Parathyroid adenoma (tissue), 2 donors: Measurements from ENCODE around the gene GREB1L.

Experiments
- H2AFZ ChIP-seq: fragments of 300-600 bp; sonication (generic); one replicate; pipeline ENCODE4 v1.7.0; 2017; ENCODE audit warnings: antibody characterized with exemption, mild to moderate bottlenecking
- H3K27ac ChIP-seq: fragments of 300-600 bp; sonication (generic); one replicate; pipeline ENCODE4 v1.7.0; 2017
- H3K27me3 ChIP-seq: fragments of 300-600 bp; sonication (generic); one replicate; pipeline ENCODE4 v1.7.0; 2017; ENCODE audit warnings: low read length; ENCODE audit not compliant: control insufficient read depth, insufficient read depth
- H3K36me3 ChIP-seq: fragments of 300-600 bp; sonication (generic); one replicate; pipeline ENCODE4 v1.7.0; 2017; ENCODE audit warnings: low read length; ENCODE audit not compliant: control insufficient read depth, insufficient read depth
- H3K4me1 ChIP-seq: fragments of 300-600 bp; sonication (generic); one replicate; pipeline ENCODE4 v1.7.0; 2017; ENCODE audit warnings: control low read depth
- H3K4me2 ChIP-seq: fragments of 300-600 bp; sonication (generic); one replicate; pipeline ENCODE4 v1.7.0; 2017; ENCODE audit warnings: low read length
- H3K4me3 ChIP-seq: fragments of 300-600 bp; sonication (generic); one replicate; pipeline ENCODE4 v1.7.0; 2017; ENCODE audit warnings: low read depth, low read length
- H3K79me2 ChIP-seq: fragments of 300-600 bp; sonication (generic); one replicate; pipeline ENCODE4 v1.7.0; 2017; ENCODE audit warnings: control low read depth
- H3K9ac ChIP-seq: fragments of 300-600 bp; sonication (generic); one replicate; pipeline ENCODE4 v1.7.0; 2017; ENCODE audit warnings: mild to moderate bottlenecking
- H3K9me3 ChIP-seq: fragments of 300-600 bp; sonication (generic); one replicate; pipeline ENCODE4 v1.7.0; 2017; ENCODE audit warnings: low read length; ENCODE audit not compliant: control insufficient read depth
- TF ChIP-seq, protein P1 (sequence below): fragments of 300-600 bp; sonication (generic); IDR thresholded peaks from one replicate; pipeline ENCODE4 v1.7.0; 2017; ENCODE audit warnings: antibody characterized with exemption, mild to moderate bottlenecking
- donor health status: primary hyperparathyroidism.

Gene GREB1L

DNA sequence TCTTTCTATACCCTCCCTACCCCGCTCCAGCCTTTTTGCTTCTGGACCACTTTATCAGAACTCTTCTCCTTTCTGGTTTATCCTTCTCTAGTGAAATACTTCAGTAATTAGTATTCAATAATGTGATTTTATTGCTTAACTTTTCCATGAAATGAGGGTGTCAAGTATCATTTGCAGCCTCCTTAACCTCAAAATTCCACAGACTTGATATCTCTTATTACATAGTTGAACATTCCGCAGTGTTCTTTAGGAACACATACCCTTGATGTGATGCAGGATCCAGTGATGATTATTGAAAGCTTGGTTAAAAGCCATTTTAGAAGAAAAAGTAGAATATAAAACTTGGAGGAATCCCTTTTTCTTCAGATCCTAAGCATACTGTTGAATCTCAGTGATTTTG is 94.8 kb downstream of the GREB1L start:
- no peak overlapping the region for H3K27ac ChIP-seq
- no peaks in the 10 kb centered on the region for H3K4me1 ChIP-seq
- H3K4me2 ChIP-seq: no peak overlapping the region
- no peak overlapping the region for H3K4me3 ChIP-seq
- no peaks in the 10 kb centered on the region for H3K9me3 ChIP-seq
- no peaks in the 10 kb centered on the region for H3K27me3 ChIP-seq
- H2AFZ ChIP-seq: no peak overlapping the region
- no peak overlapping the region for H3K9ac ChIP-seq
- H3K79me2 ChIP-seq: no peaks in the 10 kb centered on the region
- H3K36me3 ChIP-seq: no peaks in the 10 kb centered on the region
- TF ChIP-seq, protein P1, sequence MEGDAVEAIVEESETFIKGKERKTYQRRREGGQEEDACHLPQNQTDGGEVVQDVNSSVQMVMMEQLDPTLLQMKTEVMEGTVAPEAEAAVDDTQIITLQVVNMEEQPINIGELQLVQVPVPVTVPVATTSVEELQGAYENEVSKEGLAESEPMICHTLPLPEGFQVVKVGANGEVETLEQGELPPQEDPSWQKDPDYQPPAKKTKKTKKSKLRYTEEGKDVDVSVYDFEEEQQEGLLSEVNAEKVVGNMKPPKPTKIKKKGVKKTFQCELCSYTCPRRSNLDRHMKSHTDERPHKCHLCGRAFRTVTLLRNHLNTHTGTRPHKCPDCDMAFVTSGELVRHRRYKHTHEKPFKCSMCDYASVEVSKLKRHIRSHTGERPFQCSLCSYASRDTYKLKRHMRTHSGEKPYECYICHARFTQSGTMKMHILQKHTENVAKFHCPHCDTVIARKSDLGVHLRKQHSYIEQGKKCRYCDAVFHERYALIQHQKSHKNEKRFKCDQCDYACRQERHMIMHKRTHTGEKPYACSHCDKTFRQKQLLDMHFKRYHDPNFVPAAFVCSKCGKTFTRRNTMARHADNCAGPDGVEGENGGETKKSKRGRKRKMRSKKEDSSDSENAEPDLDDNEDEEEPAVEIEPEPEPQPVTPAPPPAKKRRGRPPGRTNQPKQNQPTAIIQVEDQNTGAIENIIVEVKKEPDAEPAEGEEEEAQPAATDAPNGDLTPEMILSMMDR: no peak

DNA sequence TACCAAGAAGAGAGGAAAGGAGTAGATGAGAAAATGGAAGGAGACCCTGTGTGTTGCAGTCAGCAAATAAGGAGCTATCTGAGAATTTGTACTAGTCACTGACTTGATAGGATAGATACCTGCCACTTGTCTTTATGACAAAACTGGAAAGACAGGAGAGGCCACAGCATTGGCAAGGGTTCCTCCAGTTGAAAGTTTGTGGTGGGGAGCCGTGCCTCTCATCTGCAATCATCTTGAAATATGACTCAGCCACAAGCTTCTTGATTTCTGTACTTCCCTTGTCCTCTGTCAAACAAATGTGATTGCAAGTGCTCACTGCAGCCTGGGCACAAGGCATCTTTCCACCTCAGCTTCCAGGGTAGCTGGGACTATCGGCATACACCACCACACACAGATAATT is 99.1 kb downstream of the GREB1L start:
- H3K9me3 ChIP-seq: no peaks in the 10 kb centered on the region
- TF ChIP-seq, protein P1: no peak

DNA sequence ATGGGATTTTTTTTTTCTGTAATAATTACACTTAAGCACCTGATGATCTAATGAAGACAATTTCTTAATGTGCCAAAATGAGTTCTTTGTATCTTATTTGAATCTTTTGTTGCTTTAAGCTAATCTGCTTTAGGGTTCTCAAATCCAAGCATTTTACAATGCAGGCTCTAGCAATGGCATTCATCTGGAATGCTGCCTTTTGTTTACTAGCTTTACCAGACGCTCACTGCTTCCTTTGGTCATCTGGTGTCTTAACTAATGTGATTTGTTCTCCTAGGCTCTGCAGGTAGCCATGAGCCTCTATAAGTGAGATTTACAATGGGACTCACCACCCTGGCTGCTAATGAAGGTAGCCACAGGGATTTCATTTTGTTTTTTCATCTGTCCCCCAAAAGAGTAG is 100.3 kb downstream of the GREB1L start:
- Histone ChIP-seq H3K27ac (no peak overlapping the region), H3K4me3 (no peak overlapping the region), H2AFZ (no peak overlapping the region), H3K79me2 (no peaks in the 10 kb centered on the region), H3K9ac (no peak overlapping the region), H3K4me2 (no peak overlapping the region), H3K4me1 (no peaks in the 10 kb centered on the region), H3K36me3 (no peaks in the 10 kb centered on the region), H3K27me3 (no peaks in the 10 kb centered on the region), H3K9me3 (no peaks in the 10 kb centered on the region)
- TF ChIP-seq, protein P1: no peak

More for the DNA sequence above, 99.1 kb downstream of the GREB1L start:
- H3K27ac ChIP-seq: no peak overlapping the region
- no peaks in the 10 kb centered on the region for H3K79me2 ChIP-seq
- H3K36me3 ChIP-seq: no peaks in the 10 kb centered on the region
- no peak overlapping the region for H2AFZ ChIP-seq
- H3K4me3 ChIP-seq: no peak overlapping the region
- no peaks in the 10 kb centered on the region for H3K4me1 ChIP-seq
- no peak overlapping the region for H3K4me2 ChIP-seq
- H3K9ac ChIP-seq: no peak overlapping the region
- no peaks in the 10 kb centered on the region for H3K27me3 ChIP-seq

DNA sequence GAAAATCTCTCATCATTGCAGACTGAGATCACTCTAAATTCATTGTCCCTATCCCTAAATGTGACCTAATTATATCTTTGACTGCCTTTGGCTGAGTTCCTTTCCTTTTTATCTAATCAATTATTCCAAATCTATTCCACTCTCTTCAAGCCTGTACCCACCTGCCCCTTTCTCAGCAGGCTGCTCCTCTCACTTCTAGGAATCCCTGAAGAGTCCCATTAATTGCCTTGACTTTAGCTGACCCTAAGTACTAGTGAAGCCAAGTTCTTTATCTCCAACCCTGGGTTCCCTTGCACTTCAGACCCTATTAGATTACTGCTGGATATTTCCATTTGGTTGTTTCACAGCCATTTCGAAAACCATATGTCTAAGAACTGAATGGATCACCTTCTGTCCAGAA is 102.8 kb downstream of the GREB1L start:
- Histone ChIP-seq H3K9ac (no peak overlapping the region), H3K79me2 (no peaks in the 10 kb centered on the region), H2AFZ (no peak overlapping the region), H3K4me2 (no peak overlapping the region), H3K4me3 (no peak overlapping the region), H3K27ac (no peak overlapping the region), H3K36me3 (no peaks in the 10 kb centered on the region), H3K4me1 (no peaks in the 10 kb centered on the region), H3K27me3 (no peaks in the 10 kb centered on the region), H3K9me3 (no peaks in the 10 kb centered on the region)
- TF ChIP-seq, protein P1: no peak

DNA sequence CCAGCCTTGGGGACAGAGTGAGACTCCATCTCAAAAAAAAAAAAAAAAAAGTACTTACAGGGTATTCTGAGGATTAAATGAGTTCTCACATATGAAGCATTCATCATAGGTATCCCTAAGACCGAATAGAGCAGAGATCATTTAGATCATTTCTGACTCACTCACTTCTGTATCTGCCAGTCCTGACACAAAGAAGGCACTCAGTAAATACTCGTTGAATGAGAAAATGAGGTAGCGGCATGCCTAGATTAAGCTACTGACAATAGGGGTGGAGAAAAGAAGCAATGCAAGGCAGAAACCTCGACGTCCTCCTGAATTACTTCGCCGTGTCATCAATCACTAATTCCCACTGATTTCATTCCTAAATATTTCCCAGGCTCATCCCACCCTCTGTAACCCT is 103.8 kb downstream of the GREB1L start:
- no peaks in the 10 kb centered on the region for H3K4me1 ChIP-seq
- TF ChIP-seq, protein P1: no peak
- H3K27me3 ChIP-seq: no peaks in the 10 kb centered on the region
- H3K4me2 ChIP-seq: no peak overlapping the region
- no peak overlapping the region for H2AFZ ChIP-seq
- H3K79me2 ChIP-seq: no peaks in the 10 kb centered on the region
- no peak overlapping the region for H3K9ac ChIP-seq
- H3K36me3 ChIP-seq: no peaks in the 10 kb centered on the region
- no peak overlapping the region for H3K4me3 ChIP-seq
- no peak overlapping the region for H3K27ac ChIP-seq
- no peaks in the 10 kb centered on the region for H3K9me3 ChIP-seq
